Neural progenitor cell (in vitro differentiated cells): ENCODE results near the gene TRMT61A.

ENCODE experiments used
- CTCF ChIP-seq: fragments of 200-600 bp; sonication (generic); IDR thresholded peaks from 2 replicates; pipeline ENCODE4 v1.5.1; 2017; ENCODE audit warnings: antibody characterized with exemption, mild to moderate bottlenecking
- EZH2 ChIP-seq: fragments of 200-600 bp; sonication (generic); IDR thresholded peaks from 2 replicates; pipeline ENCODE4 v1.6.1; 2017; ENCODE audit warnings: antibody characterized with exemption, mild to moderate bottlenecking, moderate library complexity

GRCh38 chr14:103548463-103549351 is 19.7 kb downstream of the TRMT61A start:
- TF ChIP-seq CTCF (no peak), EZH2 (no peak)
